H1 (cell line): Measurements from ENCODE around the gene MCC.

Experiments
- ASH2L ChIP-seq: fragments of 200-600, 300-600 bp; sonication (generic); IDR thresholded peaks from one replicate; pipeline ENCODE4 v1.7.1; 2017; ENCODE audit warnings: low read length
- EP300 ChIP-seq, 2 experiments: IDR thresholded peaks; 1 replicate in 1 of 2; 2 replicates in 1 of 2; pipeline ENCODE4 v1.6.1; 2011 to 2012; ENCODE audit warnings: low read depth in 2 of 2, low read length in 2 of 2, mild to moderate bottlenecking in 2 of 2, borderline replicate concordance in 1 of 2, inconsistent platforms in 1 of 2, moderate library complexity in 1 of 2
- FOSL1 ChIP-seq: IDR thresholded peaks from 2 replicates; pipeline ENCODE4 v1.6.1; 2011; ENCODE audit warnings: mild to moderate bottlenecking, low read depth, low read length, moderate library complexity; ENCODE audit not compliant: insufficient read depth
- JUND ChIP-seq: IDR thresholded peaks from 2 replicates; pipeline ENCODE4 v1.6.1; 2011; ENCODE audit warnings: mild to moderate bottlenecking, improper control_type of control experiment, low read length
- KDM1A ChIP-seq: fragments of 200-600, 300-600 bp; sonication (generic); IDR thresholded peaks from 2 replicates; pipeline ENCODE4 v1.7.1; 2016; ENCODE audit warnings: mild to moderate bottlenecking, low read length, borderline replicate concordance
- POLR2A ChIP-seq, 2 experiments: IDR thresholded peaks; 1 replicate in 1 of 2; 2 replicates in 1 of 2; pipeline ENCODE4 v1.6.1; 2011; ENCODE audit warnings: low read depth in 2 of 2, low read length in 2 of 2, mild to moderate bottlenecking in 2 of 2; ENCODE audit errors: control extremely low read depth in 1 of 2
- POLR2AphosphoS5 ChIP-seq: IDR thresholded peaks from 2 replicates; pipeline ENCODE4 v1.6.1; 2011; ENCODE audit warnings: low read depth, low read length
- TF ChIP-seq, protein P1 (sequence below), 3 experiments: IDR thresholded peaks; 1 replicate in 2 of 3; 2 replicates in 1 of 3; pipeline versions ENCODE4 v1.5.1 to v1.6.1; 2011; ENCODE audit warnings: low read length in 3 of 3, mild to moderate bottlenecking in 3 of 3, inconsistent platforms in 2 of 3, low read depth in 1 of 3, moderate library complexity in 1 of 3; ENCODE audit not compliant: insufficient read depth in 1 of 3; ENCODE audit errors: control extremely low read depth in 1 of 3
- TF ChIP-seq, protein P2 (sequence below): IDR thresholded peaks from 2 replicates; pipeline ENCODE4 v1.6.1; 2012; ENCODE audit warnings: inconsistent platforms

DNA sequence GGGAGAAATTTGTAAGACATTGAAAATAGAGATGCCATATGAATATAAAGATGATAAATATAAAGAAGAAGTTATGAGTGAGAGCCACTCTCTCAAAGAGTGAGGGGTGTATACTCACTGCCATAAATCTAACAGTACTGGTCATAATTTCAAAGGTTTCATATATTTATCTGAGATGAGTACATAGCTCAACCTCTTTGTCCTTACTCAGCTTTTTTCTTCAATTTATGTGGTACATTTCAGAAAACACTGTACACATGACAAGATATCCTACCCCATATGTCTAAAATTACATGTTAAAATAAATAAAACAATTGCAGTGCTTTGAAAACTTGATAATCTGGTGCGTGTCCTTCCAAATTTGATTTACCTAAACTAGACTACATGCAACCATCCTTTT lies 5.2 kb upstream of the MCC start:
- TF ChIP-seq, protein P1, sequence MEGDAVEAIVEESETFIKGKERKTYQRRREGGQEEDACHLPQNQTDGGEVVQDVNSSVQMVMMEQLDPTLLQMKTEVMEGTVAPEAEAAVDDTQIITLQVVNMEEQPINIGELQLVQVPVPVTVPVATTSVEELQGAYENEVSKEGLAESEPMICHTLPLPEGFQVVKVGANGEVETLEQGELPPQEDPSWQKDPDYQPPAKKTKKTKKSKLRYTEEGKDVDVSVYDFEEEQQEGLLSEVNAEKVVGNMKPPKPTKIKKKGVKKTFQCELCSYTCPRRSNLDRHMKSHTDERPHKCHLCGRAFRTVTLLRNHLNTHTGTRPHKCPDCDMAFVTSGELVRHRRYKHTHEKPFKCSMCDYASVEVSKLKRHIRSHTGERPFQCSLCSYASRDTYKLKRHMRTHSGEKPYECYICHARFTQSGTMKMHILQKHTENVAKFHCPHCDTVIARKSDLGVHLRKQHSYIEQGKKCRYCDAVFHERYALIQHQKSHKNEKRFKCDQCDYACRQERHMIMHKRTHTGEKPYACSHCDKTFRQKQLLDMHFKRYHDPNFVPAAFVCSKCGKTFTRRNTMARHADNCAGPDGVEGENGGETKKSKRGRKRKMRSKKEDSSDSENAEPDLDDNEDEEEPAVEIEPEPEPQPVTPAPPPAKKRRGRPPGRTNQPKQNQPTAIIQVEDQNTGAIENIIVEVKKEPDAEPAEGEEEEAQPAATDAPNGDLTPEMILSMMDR (IDR thresholded peaks at IDR 0.05; ENCODE audit: control extremely low read depth in 1 of 3, insufficient read depth in 1 of 3, low read depth in 1 of 3, low read length in 3 of 3) = no peak
- TF ChIP-seq KDM1A = no peak
- no peak for TF ChIP-seq JUND
- no peak for TF ChIP-seq POLR2AphosphoS5
- TF ChIP-seq EP300 (IDR thresholded peaks at IDR 0.05; ENCODE audit: borderline replicate concordance in 1 of 2, low read depth in 2 of 2, low read length in 2 of 2) = no peak
- TF ChIP-seq, protein P2, sequence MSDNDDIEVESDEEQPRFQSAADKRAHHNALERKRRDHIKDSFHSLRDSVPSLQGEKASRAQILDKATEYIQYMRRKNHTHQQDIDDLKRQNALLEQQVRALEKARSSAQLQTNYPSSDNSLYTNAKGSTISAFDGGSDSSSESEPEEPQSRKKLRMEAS = no peak
- no peak for TF ChIP-seq ASH2L
- TF ChIP-seq POLR2A (IDR thresholded peaks at IDR 0.05; ENCODE audit: control extremely low read depth in 1 of 2, low read depth in 2 of 2, low read length in 2 of 2) = no peak
- no peak for TF ChIP-seq FOSL1
